G401 (cell line): ENCODE data around the gene SARDH. TPM values are rescaled to one million over a fixed set of nuclear protein-coding genes. Genes with fewer than 3 reads are reported as not detected.
A peak's percentile ranks its signal among the peaks of the same experiment; 100 is the strongest.

Experiments
- DNase-seq: peaks from one replicate; pipeline ENCODE4 v3.0.0-alpha.2; 2015; ENCODE audit warnings: low spot score
- in situ Hi-C: cut with HindIII; loops from 2 replicates; pipeline ENCODE4 v1.10.0; 2016; ENCODE audit warnings: low sequenced_read_pairs, mixed read lengths
- total RNA-seq: library from RNA; depleted of rRNA; stranded (reverse); fragments of >200 nt; shearing (Covaris generic); gene quantifications from 2 replicates; pipeline ENCODE4 v1.2.3, GENCODE V29; 2014

Gene SARDH
- total RNA-seq, 1 experiment from 2014 or later, result 13.2 TPM

DNA sequence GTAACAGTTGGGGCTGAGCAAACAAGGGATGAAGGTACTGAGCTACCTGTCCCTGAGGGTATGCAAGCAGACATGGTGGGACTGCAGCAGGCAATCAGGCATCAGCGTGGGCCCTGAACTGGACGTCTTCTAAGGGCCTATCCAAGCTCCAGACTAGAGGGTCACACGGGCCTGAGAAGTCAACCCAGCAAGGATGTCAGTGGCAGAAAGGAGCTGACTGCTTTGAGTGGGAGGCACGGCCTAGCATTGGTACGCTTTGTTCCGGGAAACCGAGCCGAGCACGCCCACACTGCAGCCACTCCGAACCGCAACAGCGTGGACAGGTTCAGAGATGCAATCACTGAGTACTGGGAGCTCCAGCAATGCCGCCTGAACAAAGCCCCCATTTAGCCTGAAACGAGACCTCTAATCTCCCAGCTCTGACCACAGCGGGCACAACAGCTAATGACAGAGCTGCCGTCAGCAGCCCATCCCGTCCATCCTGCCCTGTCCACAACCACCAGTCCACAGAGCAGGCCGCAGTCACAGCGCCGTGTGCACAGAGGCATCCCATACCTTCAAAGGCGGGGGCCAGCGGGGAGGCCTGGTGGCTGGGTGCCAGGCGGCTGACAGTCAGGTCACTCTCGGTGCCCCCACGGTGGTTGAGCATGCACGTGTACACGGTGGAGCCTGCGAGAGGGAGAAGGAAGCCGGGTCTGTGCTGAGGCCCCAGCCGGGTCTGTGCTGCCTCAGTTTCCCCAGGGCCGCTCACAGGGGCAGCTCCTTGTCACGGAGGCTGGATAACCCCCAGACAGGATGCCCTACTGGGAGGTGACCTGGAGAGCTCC is 44.2 kb downstream of the SARDH start:
- in situ Hi-C loops, result no loop called here

DNA sequence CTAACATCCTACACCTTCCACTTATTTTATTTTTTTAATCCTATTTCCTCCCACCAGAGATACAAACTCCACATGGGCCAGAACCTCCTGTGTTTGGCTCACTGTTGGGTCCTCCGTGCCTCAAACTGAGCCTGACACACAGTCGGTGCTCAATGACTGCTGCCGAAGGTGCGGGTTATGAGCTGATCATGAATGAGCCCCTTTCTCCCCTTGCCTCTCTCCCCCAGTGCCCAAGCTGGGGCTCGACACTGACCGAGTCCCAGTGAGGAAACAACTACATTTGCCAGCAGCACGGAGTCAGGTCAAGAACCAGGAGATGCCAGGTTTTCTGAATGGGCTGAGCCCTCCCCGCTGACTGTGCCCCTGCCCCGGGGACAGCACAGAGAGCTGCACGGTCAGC is 45.0 kb downstream of the SARDH start:
- in situ Hi-C loops, result no loop called here
- no peak for DNase-seq

More for the DNA sequence above, 44.2 kb downstream of the SARDH start:
- no peak for DNase-seq

DNA sequence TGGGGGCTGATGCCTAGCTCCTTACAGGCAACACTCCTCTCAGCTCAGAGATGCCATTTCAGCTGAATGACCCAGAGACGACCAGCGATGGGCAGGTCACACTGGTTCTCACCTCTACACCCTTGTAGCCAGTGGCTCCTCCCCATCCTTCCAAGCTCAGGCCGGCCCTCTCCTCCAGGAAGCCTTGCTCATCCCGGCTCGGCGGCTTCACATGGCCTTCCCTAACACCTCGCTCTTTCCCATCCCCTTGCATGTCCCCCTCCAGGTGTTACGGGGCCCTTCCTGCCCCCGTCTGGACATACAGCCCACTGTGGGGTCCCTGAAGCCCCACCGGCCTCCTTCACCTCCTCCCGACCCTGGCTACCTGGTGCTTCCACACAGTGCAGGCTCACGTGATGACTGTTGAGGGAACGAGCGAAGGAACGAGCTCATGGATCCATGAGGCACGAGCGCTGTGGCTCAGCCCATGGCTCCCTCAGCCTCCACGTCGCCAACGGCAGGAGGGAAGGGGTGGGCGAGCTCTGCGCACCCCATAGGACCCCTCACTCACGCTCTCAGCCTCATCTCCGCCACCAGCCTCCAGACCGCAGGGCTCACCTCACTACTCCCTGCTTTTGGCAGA is 45.7 kb downstream of the SARDH start:
- no peak for DNase-seq
- in situ Hi-C loops, result no loop called here

DNA sequence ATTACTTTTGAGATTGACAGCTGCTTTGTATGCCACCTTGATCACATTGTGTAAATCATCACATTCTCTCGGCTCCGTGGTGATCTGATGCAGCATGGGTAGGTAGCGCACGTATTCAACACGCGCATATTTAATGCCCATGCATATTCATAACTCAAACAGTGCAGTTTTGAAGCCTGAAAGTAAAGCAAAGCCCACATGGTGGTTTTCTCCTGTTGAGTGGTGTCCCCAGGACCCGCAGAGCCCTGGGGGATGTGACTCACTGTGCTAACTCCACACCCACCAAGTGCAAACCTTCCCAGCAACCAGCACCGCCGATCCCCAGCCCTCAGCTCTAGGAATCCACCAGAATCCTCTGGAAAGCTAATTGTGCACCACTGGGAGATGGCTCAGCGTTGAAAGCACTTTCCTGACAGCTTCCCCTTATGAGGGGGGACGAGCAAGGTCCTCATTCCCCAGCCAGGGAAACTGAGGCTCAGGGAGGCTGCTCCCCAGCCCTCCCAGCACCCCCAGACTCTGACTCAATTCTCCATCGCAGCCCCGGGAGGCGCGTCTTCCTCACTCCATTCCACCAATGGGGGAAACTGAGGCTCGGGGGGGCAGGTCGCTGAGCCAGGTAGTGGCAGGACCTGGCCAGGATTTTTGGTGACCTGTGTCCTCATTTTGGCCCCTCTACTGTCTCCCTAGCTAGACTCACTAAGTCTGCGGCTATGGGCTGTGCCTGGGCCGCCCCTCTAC is 46.4 kb downstream of the SARDH start:
- in situ Hi-C loops, result no loop called here
- DNase-seq, result no peak

DNA sequence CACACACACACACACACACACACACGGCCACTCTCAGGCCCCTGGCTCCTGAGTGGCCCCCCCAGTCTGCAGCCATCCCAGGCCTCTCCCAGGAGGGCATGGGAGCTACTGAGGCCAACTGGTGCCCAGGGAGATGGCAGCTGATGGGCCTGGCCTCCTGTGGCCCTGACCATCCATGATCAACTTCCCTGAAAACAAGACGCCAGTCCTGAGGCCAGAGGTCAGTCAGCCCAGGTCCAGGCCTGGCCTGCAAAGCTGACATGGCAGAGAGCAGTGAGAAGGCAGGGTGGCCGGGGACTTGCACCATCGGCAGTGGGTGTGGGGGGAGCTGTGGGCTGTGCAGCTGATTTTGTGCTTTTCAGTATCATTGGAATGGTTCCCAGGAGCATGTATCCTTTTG is 47.0 kb downstream of the SARDH start:
- no peak for DNase-seq
- in situ Hi-C loops, result no loop called here

GRCh38 chr9:133690081-133690561 is 48.0 kb downstream of the SARDH start:
- no peak for DNase-seq
- in situ Hi-C loops, result no loop called here

DNA sequence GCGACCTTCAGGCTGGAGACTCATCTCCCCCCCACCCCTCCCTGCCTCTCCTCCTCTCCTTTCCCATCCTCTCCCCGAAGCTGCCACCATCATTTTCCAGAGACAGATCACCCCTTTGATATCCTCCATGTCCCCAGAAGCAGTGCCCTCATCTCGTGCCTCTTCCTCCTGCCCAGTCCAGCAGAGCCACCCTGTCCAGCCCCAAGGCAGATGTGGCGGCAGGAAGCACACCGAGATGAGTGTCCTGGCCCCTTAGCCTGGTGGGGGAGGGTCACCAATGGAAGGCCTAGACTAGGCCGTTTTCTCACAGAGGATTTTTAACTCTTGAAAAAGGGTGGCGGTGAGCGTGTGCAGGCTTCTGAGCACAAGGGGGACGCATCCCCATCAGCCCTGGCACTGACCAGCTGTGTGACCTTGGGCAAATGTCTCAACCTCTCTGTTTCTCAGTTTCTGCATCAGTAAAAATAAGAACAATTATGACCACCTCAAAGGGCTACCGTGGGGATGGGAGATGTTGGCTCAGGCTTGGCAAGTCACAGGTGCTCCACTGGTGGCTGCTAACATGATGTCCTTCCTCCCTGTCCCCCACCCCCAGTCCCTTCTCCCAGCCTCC is 48.9 kb downstream of the SARDH start:
- no peak for DNase-seq
- in situ Hi-C loops, result no loop called here

- in situ Hi-C loops, result no loop called here
- no peak for DNase-seq
These were observed 50.0 kb downstream of the SARDH start for GRCh38 chr9:133687856-133688761.

- peak; percentile 51 for DNase-seq
- in situ Hi-C loops, result no loop called here
These were observed 51.2 kb downstream of the SARDH start for GRCh38 chr9:133686642-133687575.

GRCh38 chr9:133685653-133686609 is 52.2 kb downstream of the SARDH start:
- DNase-seq, result no peak
- in situ Hi-C loops, result no loop called here

DNA sequence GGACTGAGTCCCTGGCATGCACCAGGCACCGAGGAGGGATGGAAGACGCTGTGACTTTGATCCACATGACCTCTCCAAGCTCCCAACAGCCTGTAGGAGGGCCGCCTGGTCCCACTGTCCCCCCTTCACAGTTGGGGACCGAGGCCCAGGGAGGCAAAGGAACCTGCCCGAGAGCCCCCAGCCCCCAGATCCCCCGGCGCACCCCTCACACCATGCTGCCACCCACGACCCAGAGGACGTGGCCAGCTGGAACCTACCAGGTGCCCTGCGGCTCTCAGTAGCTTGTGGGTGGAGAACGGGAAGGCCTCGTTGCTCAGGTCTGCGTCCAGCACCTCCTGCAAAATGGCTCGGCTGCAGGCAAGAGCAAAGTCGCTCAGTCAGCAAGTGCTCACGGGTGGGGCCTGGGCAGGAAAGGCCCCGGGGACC is 53.2 kb downstream of the SARDH start:
- in situ Hi-C loops, result no loop called here
- DNase-seq, result no peak

DNA sequence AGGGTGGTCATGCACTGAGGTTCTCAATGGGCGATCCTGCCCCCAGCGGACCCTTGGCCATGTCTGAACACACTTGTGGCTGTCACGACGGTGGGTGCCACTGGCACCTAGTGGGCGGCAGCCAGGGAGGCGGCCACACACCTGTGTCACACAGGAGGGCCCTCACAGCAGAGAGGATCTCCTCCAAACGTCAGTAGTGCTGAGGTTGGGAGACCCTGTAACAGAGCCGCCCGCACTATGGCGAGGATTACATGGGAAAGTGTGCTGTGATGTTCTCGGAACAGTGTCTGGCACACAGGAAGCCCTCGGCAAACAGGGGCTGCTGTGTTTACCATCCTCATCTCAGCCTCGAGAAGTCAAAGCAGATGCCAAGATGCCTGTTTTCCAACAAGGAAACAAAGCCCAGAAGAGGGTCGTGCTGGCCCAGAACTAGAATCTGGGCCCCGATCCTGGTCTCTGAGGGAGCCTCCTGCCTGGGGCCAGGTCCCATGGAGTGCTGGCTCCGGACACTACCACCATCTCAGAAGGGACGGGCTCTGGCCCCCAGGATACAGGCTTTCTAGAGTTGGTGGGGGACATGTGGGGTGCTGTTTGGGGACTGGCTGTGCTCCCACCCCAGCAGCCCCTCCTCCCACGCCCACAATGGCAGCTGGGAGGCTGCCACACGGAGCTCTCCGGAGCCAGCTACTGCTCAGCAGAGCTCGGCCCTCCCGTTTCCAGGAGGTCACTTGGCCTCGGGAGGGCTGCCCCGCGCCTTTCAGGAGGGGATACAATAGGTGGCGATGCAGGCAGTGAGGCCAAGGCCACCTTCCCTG is 53.8 kb downstream of the SARDH start:
- in situ Hi-C loops, result no loop called here
- peak; percentile 37 for DNase-seq

GRCh38 chr9:133683586-133684120 is 54.5 kb downstream of the SARDH start:
- no peak for DNase-seq
- in situ Hi-C loops, result no loop called here

DNA sequence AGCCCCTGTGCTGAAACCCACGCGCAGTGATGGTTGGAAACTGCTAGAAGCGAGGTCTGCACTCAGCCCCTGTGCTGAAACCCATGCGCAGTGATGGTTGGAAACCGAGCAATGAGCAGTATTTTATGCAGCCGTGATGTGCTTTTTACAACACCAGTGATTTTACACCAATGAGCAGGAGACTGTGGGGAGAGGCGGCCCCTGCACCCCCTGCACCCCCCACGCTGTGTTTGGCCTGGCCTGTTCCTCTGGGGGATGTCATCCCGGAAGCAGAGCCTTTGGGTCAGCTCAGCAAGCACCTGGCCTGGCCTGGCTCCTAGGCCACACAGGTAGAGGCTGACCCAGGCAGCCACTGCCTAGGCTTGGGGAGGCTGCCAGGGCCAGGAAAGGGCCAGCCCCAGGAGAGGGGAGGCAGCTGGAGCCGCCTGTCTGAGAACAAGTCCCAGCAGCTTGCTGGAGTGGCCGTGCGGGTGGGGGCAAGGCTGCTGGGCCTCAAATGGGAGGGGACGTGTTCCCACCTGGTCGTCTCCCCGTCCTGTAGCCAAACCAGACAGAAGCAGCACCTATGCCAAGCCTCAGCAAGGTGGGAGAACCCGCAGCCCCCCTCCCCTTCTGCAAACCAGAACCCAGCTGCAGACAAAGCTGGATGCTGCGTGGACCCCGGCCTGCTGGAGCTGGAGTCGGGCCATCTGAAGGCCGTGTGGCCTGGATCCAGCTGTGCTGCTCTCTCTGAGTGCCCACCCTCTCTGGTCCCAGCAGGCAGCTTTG is 55.1 kb downstream of the SARDH start:
- in situ Hi-C loops, result no loop called here
- DNase-seq, result no peak
